Placental epithelial cell (primary cell): Measurements from ENCODE around the gene SRSF7. TPM values are rescaled to one million over a fixed set of nuclear protein-coding genes. Genes with fewer than 3 reads are reported as not detected.

ENCODE experiments used
- total RNA-seq: library from RNA; depleted of rRNA; stranded (reverse); fragments of >200 nt; gene quantifications from 2 replicates; pipeline ENCODE4 v1.2.3, GENCODE V29; 2012

SRSF7 gene
- total RNA-seq, result 78.9 and 81.1 TPM in 2 replicates

GRCh38 chr2:38750891-38751595 is at the start of gene SRSF7:
TSS of gene SRSF7 (minus strand) at chr2:38751361. CDS start at chr2:38751256, 105 bp downstream.

Other genes with a start within 250 kb of the SRSF7 start
- gene HNRNPLL, start 148.4 kb downstream of the SRSF7 start, total RNA-seq, result 36.9 and 37.8 TPM in 2 replicates
- 10.6 and 14.9 TPM in 2 replicates for gene GALM, start 85.2 kb downstream of the SRSF7 start, total RNA-seq
- 5.2 and 10.2 TPM in 2 replicates for gene GEMIN6, start 26.8 kb upstream of the SRSF7 start, total RNA-seq
- gene DHX57, start 124.6 kb upstream of the SRSF7 start, total RNA-seq, result 19.2 and 22.6 TPM in 2 replicates
- gene MORN2, start 124.6 kb upstream of the SRSF7 start, total RNA-seq, result 14.3 and 21.6 TPM in 2 replicates
- 1.2 and 1.5 TPM in 2 replicates for gene ARHGEF33, start 138.5 kb upstream of the SRSF7 start, total RNA-seq